DMS79 treated with DMSO at 0.1 percent for 48 hours (cell line): ENCODE data around the gene GNAO1.

Experiments
- DNase-seq: peaks from one replicate; lab custom pipeline; 2025; lab: John Stamatoyannopoulos, UW

Gene GNAO1

GRCh38 chr16:56241596-56241995 lies 50.3 kb downstream of the GNAO1 start:
- no peak for DNase-seq

GRCh38 chr16:56242740-56243139 lies 51.5 kb downstream of the GNAO1 start:
- no peak for DNase-seq

- DNase-seq: no peak
These were observed 53.3 kb downstream of the GNAO1 start for GRCh38 chr16:56244612-56245011.

GRCh38 chr16:56245197-56245596 lies 53.9 kb downstream of the GNAO1 start:
- DNase-seq: no peak

- DNase-seq: no peak
These were observed 54.9 kb downstream of the GNAO1 start for GRCh38 chr16:56246051-56246817.

GRCh38 chr16:56247018-56247417 lies 55.7 kb downstream of the GNAO1 start:
- no peak for DNase-seq

- no peak for DNase-seq
These were observed 56.5 kb downstream of the GNAO1 start for GRCh38 chr16:56247808-56248207.

GRCh38 chr16:56252835-56253234 lies 61.5 kb downstream of the GNAO1 start:
- no peak for DNase-seq

- no peak for DNase-seq
These were observed 64.6 kb downstream of the GNAO1 start for GRCh38 chr16:56255904-56256303.

GRCh38 chr16:56257239-56257638 lies 66.0 kb downstream of the GNAO1 start:
- DNase-seq: peak; percentile 82

- no peak for DNase-seq
These were observed 66.5 kb downstream of the GNAO1 start for GRCh38 chr16:56257666-56258342.

GRCh38 chr16:56258508-56259424 lies 67.5 kb downstream of the GNAO1 start:
- peak; percentile 4 for DNase-seq

- no peak for DNase-seq
These were observed 68.1 kb downstream of the GNAO1 start for GRCh38 chr16:56259425-56259779.

GRCh38 chr16:56260378-56261160 lies 69.3 kb downstream of the GNAO1 start:
- no peak for DNase-seq

- DNase-seq: no peak
These were observed 70.4 kb downstream of the GNAO1 start for GRCh38 chr16:56261656-56262055.

GRCh38 chr16:56262148-56262547 lies 70.9 kb downstream of the GNAO1 start:
- no peak for DNase-seq

- DNase-seq: no peak
These were observed 71.4 kb downstream of the GNAO1 start for GRCh38 chr16:56262551-56263245.

- no peak for DNase-seq
These were observed 72.7 kb downstream of the GNAO1 start for GRCh38 chr16:56263711-56264608.

- no peak for DNase-seq
These were observed 73.3 kb downstream of the GNAO1 start for GRCh38 chr16:56264609-56264972.

- no peak for DNase-seq
These were observed 73.9 kb downstream of the GNAO1 start for GRCh38 chr16:56265184-56265583.
